ENCODE data around the gene GCGR.

GCGR gene

GRCh38 chr17:81803728-81804558, at the start of gene GCGR:
GCGR (plus strand) TSS chr17:81804150; CDS start chr17:81809019, 4,869 bp downstream.
- no peak for DNase-seq

- DNase-seq = no peak
Observed at GRCh38 chr17:81792675-81793615, 11.0 kb upstream of the GCGR start.

GRCh38 chr17:81794074-81794476, 9.9 kb upstream of the GCGR start:
- no peak for DNase-seq

GRCh38 chr17:81794509-81794908, 9.4 kb upstream of the GCGR start:
- DNase-seq = no peak

GRCh38 chr17:81801327-81801726, 2.6 kb upstream of the GCGR start:
- DNase-seq = no peak

GRCh38 chr17:81802048-81802758, 1.7 kb upstream of the GCGR start:
- DNase-seq = no peak

GRCh38 chr17:81802856-81803643, 900 bp upstream of the GCGR start:
- DNase-seq = no peak

GRCh38 chr17:81804559-81805399, 829 bp downstream of the GCGR start:
- DNase-seq = no peak

- DNase-seq = no peak
Observed at GRCh38 chr17:81805707-81806460, 1.9 kb downstream of the GCGR start.

GRCh38 chr17:81806461-81807209, 2.7 kb downstream of the GCGR start:
- DNase-seq = no peak

GRCh38 chr17:81807210-81807719, 3.3 kb downstream of the GCGR start:
- no peak for DNase-seq

GRCh38 chr17:81807839-81808238, 3.9 kb downstream of the GCGR start:
- DNase-seq = no peak

GRCh38 chr17:81808778-81809555, 5.0 kb downstream of the GCGR start:
- no peak for DNase-seq

- no peak for DNase-seq
Observed at GRCh38 chr17:81809556-81809998, 5.6 kb downstream of the GCGR start.

GRCh38 chr17:81810476-81810875, 6.5 kb downstream of the GCGR start:
- no peak for DNase-seq

GRCh38 chr17:81810892-81811704, 7.1 kb downstream of the GCGR start:
- DNase-seq = no peak

GRCh38 chr17:81811705-81812570, 8.0 kb downstream of the GCGR start:
- DNase-seq = no peak

All from bone marrow (tissue), 2 donors.